KMS-11 (cell line): ENCODE results near the gene C11orf71.

Experiments
- H2AFZ ChIP-seq: fragments of 200-600 bp; sonication (generic); 2 replicates; pipeline ENCODE4 v1.6.1; 2016; ENCODE audit warnings: antibody characterized with exemption, mixed run types, low read depth
- H3K27ac ChIP-seq: fragments of 200-600 bp; sonication (generic); 2 replicates; pipeline ENCODE4 v1.6.1; 2016; ENCODE audit warnings: mild to moderate bottlenecking, mixed run types
- H3K27me3 ChIP-seq: fragments of 200-600 bp; sonication (generic); 2 replicates; pipeline ENCODE4 v1.6.1; 2017; ENCODE audit warnings: mild to moderate bottlenecking, low read depth, mixed run types, moderate library complexity; ENCODE audit not compliant: insufficient read depth
- H3K36me3 ChIP-seq: fragments of 200-600 bp; sonication (generic); 2 replicates; pipeline ENCODE4 v1.6.1; 2017; ENCODE audit warnings: mild to moderate bottlenecking, mixed run types; ENCODE audit not compliant: insufficient read depth
- H3K4me1 ChIP-seq: fragments of 200-600 bp; sonication (generic); 2 replicates; pipeline ENCODE4 v1.6.1; 2016; ENCODE audit warnings: mild to moderate bottlenecking, low read depth, mixed run types; ENCODE audit not compliant: poor library complexity, severe bottlenecking
- H3K4me2 ChIP-seq: fragments of 200-600 bp; sonication (generic); 2 replicates; pipeline ENCODE4 v1.7.0; 2016; ENCODE audit warnings: mild to moderate bottlenecking, mixed run types
- H3K4me3 ChIP-seq: fragments of 200-600 bp; sonication (generic); IDR thresholded peaks from 2 replicates; pipeline ENCODE4 v1.6.1; 2017; ENCODE audit warnings: low read depth, low read length, mixed read lengths; ENCODE audit not compliant: insufficient read depth
- H3K79me2 ChIP-seq: fragments of 200-600 bp; sonication (generic); 2 replicates; pipeline ENCODE4 v1.6.1; 2016; ENCODE audit warnings: low read depth, mixed run types; ENCODE audit not compliant: insufficient read depth
- H3K9ac ChIP-seq: fragments of 200-600 bp; sonication (generic); 2 replicates; pipeline ENCODE4 v1.6.1; 2016; ENCODE audit warnings: mild to moderate bottlenecking, mixed run types
- H4K20me1 ChIP-seq: fragments of 200-600 bp; sonication (generic); 2 replicates; pipeline ENCODE4 v1.6.1; 2016; ENCODE audit warnings: mild to moderate bottlenecking, mixed run types; ENCODE audit not compliant: insufficient read depth
- TF ChIP-seq, protein P1 (sequence below): fragments of 200-600 bp; sonication (generic); conservative IDR thresholded peaks from 2 replicates; pipeline ENCODE4 v1.6.1; 2017; ENCODE audit warnings: low read depth, mild to moderate bottlenecking, antibody characterized with exemption, low read length, moderate library complexity, mixed read lengths

Gene C11orf71

DNA sequence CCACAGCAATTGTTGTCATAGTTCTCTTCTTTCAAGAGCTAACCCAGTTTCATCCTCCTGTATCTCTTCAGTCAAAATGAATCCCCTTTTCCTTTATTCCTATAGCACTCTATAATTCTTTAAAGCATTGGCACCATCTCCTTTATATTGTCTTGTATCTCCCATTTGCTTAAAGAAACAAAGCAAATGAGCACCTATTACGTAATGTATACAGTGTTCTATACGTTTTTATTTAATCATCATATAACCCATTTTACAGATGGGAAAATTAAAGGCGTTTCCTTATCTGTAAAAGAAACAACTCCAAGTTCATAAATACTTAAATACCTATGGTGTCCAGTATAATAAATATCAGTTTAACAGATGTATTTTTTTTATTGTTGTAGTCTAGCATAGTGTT lies 32.6 kb upstream of the C11orf71 start:
- Histone ChIP-seq H3K4me3 (no peak overlapping the region), H3K27ac (no peak overlapping the region), H3K36me3 (no peaks in the 10 kb centered on the region), H3K79me2 (no peaks in the 10 kb centered on the region), H3K4me2 (no peak overlapping the region), H2AFZ (no peak overlapping the region), H3K9ac (no peak overlapping the region), H4K20me1 (no peaks in the 10 kb centered on the region), H3K4me1 (no peaks in the 10 kb centered on the region), H3K27me3 (no peaks in the 10 kb centered on the region)
- TF ChIP-seq, protein P1, sequence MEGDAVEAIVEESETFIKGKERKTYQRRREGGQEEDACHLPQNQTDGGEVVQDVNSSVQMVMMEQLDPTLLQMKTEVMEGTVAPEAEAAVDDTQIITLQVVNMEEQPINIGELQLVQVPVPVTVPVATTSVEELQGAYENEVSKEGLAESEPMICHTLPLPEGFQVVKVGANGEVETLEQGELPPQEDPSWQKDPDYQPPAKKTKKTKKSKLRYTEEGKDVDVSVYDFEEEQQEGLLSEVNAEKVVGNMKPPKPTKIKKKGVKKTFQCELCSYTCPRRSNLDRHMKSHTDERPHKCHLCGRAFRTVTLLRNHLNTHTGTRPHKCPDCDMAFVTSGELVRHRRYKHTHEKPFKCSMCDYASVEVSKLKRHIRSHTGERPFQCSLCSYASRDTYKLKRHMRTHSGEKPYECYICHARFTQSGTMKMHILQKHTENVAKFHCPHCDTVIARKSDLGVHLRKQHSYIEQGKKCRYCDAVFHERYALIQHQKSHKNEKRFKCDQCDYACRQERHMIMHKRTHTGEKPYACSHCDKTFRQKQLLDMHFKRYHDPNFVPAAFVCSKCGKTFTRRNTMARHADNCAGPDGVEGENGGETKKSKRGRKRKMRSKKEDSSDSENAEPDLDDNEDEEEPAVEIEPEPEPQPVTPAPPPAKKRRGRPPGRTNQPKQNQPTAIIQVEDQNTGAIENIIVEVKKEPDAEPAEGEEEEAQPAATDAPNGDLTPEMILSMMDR = no peak

DNA sequence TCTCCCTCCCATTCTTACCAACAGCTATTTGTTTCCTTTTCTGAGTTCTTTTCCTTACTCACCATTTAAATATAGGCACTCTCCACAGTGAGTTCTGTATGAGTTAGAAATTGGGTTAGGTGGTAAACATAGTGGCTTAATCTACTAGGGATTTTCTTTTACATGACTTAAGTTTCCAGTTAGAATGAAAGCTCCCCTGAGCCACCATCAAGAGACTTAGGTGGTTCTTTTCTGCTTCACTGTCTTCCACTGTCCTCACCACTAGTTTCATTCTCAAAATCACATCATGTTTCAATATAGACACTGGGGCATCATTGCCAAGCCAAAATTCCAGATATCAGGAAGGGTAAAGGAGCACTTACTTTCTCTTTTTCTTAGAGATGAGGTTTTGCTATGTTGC lies 30.0 kb upstream of the C11orf71 start:
- no peaks in the 10 kb centered on the region for H3K79me2 ChIP-seq
- no peaks in the 10 kb centered on the region for H3K36me3 ChIP-seq
- H3K4me2 ChIP-seq = no peak overlapping the region
- no peak overlapping the region for H3K9ac ChIP-seq
- H3K27me3 ChIP-seq = no peaks in the 10 kb centered on the region
- H4K20me1 ChIP-seq = no peaks in the 10 kb centered on the region
- TF ChIP-seq, protein P1 = no peak
- H3K4me3 ChIP-seq = no peak overlapping the region
- no peak overlapping the region for H2AFZ ChIP-seq
- no peak overlapping the region for H3K27ac ChIP-seq
- H3K4me1 ChIP-seq = no peaks in the 10 kb centered on the region

DNA sequence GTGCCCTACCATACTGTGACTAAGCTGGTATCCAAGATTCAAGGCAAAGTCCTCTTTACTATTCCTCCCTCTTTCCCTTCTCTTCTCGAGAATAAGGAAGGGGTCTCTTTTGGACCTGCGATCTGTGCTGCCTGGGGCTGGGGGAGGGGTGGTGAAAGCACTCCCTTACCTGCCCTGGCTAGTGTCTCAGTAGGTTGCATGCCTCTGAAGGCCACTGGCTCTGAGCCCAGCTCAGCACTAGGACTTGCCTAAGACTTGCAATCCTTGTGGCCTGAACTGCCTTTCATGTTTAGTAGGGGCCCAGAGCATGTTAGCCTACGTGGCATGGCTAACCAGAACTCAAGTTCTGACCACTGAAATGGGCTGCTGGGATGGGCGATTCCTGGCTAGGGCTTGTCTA lies 26.0 kb upstream of the C11orf71 start:
- no peaks in the 10 kb centered on the region for H3K79me2 ChIP-seq
- no peaks in the 10 kb centered on the region for H3K27me3 ChIP-seq
- H3K36me3 ChIP-seq = no peaks in the 10 kb centered on the region
- TF ChIP-seq, protein P1 = no peak
- H4K20me1 ChIP-seq = no peaks in the 10 kb centered on the region
- no peak overlapping the region for H2AFZ ChIP-seq
- H3K4me1 ChIP-seq = no peaks in the 10 kb centered on the region
- no peak overlapping the region for H3K4me2 ChIP-seq
- no peak overlapping the region for H3K27ac ChIP-seq
- H3K4me3 ChIP-seq = no peak overlapping the region
- no peak overlapping the region for H3K9ac ChIP-seq

DNA sequence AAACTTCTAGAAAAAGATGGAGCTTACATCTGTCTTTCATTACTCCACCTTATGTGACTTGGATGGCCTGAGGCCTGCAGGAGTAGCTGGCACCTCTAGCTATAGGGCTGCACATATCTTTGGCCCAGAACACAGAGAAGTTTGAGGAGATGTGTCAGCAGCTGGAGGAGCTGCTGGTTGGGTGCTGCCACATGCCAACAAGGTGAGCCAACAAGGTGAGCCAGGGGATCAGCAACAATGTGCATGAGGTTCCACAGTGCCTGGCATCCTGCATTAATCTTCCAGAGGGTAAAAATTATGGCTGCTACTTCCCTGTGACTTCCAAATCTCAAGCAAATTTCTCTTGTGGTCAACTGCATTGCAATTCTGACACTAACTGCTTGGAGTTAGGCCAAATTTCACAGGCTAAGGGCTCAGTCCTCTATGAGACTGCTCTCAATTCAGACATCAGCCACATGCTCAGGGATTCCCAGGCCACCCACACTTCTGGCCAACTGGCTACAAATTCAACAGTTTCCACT lies 16.2 kb upstream of the C11orf71 start:
- no peaks in the 10 kb centered on the region for H3K27me3 ChIP-seq
- H3K4me2 ChIP-seq = no peak overlapping the region
- no peaks in the 10 kb centered on the region for H3K36me3 ChIP-seq
- H3K4me3 ChIP-seq = no peak overlapping the region
- no peak overlapping the region for H3K9ac ChIP-seq
- H3K27ac ChIP-seq = no peak overlapping the region
- H2AFZ ChIP-seq = no peak overlapping the region
- H3K79me2 ChIP-seq = no peaks in the 10 kb centered on the region
- H3K4me1 ChIP-seq = no peaks in the 10 kb centered on the region
- TF ChIP-seq, protein P1 = no peak
- H4K20me1 ChIP-seq = no peaks in the 10 kb centered on the region
